Adrenal gland (tissue), 12 donors: ENCODE results near the gene C3orf22. TPM values are rescaled to one million over a fixed set of nuclear protein-coding genes. Genes with fewer than 3 reads are reported as not detected.

Experiments
- DNase-seq, 7 donors: peaks; one replicate each; pipeline ENCODE4 v3.0.0-alpha.2; 2019 to 2020
- H3K27ac ChIP-seq, 5 donors: fragments of 200-600 bp; sonication (generic) in 4 of 5; 1 replicate in 3 of 5; 2 replicates in 2 of 5; pipeline versions ENCODE4 v1.5.1 to v1.8.0; 2016 to 2020; ENCODE audit warnings: mild to moderate bottlenecking in 1 of 5
- H3K27me3 ChIP-seq: fragments of 200-600 bp; 2 replicates; pipeline ENCODE4 v1.8.0; 2021
- H3K36me3 ChIP-seq, 2 donors: fragments of 200-600 bp; replicated peaks in 1 of 2; 1 replicate in 1 of 2; 2 replicates in 1 of 2; pipeline versions ENCODE4 v1.5.1 to v1.8.0; 2018 to 2022
- H3K4me1 ChIP-seq, 2 donors: fragments of 200-600 bp; replicated peaks in 1 of 2; 1 replicate in 1 of 2; 2 replicates in 1 of 2; pipeline versions ENCODE4 v1.5.1 to v1.8.0; 2018 to 2021
- H3K4me3 ChIP-seq, 4 donors: fragments of 200-600 bp; sonication (generic) in 3 of 4; one replicate each; pipeline ENCODE4 v1.5.1; 2016 to 2018
- H3K9me3 ChIP-seq, 3 donors: fragments of 200-600 bp; sonication (generic) in 1 of 3; replicated peaks in 1 of 3; 1 replicate in 2 of 3; 2 replicates in 1 of 3; pipeline versions ENCODE4 v1.5.1 to v1.8.0; 2016 to 2021
- POLR2A ChIP-seq, 2 donors: fragments of 450-650 bp; IDR thresholded peaks; one replicate each; pipeline ENCODE4 v1.6.1; 2017; ENCODE audit warnings: antibody characterized with exemption in 2 of 2, mild to moderate bottlenecking in 2 of 2, moderate library complexity in 1 of 2
- WGBS, 4 donors: extraction: QIAGEN DNeasy Blood & Tissue Kit in 2 of 4; methylation state at CpG; one replicate each; pipeline versions ENCODE4 v1.1.5 to v1.1.7; 2013 to 2017; 5-methylcytosine and 5-hydroxymethylcytosine counted together
- intact Hi-C, 2 donors: fragments of 100-400 bp; cut with DNase I; formaldehyde crosslinking; loops; one replicate each; pipeline versions ENCODE4 v1.14.1 to v1.15.0; 2022 to 2023
- polyA plus RNA-seq, 3 donors: library from polyadenylated mRNA; stranded (reverse); fragments of 200-250 nt in 2 of 3; fragments of 350-450 nt in 1 of 3; fragmentation: Illumina TruSeq in 1 of 3; extraction: RNeasy Lipid Tissue Mini Kit (QIAGEN cat#74804) in 1 of 3; gene quantifications; one replicate each; pipeline ENCODE4 v1.2.3, GENCODE V29; 2013 to 2014
- total RNA-seq, 9 donors: library from RNA; depleted of rRNA in 4 of 9; stranded (reverse); fragments of >200 nt in 4 of 9; fragments of 120-200 nt in 1 of 9; fragmentation: NEBNext Ultra II Directional in 1 of 9; extraction: Animal tissue kit (Norgen Biotek cat#: 25700) in 1 of 9; gene quantifications; one replicate each; pipeline versions ENCODE4 v1.1.0 to v1.2.4, GENCODE V29; 2013 to 2023
- TF ChIP-seq, protein P1 (sequence below), 6 experiments: fragments of 450-650 bp in 4 of 6; fragments of 200-600 bp in 2 of 6; sonication (generic) in 1 of 6; IDR thresholded peaks; 1 replicate in 5 of 6; 2 replicates in 1 of 6; pipeline versions ENCODE4 v1.5.1 to v1.8.0; 2016 to 2021; ENCODE audit warnings: antibody characterized with exemption in 6 of 6, mild to moderate bottlenecking in 2 of 6, moderate library complexity in 1 of 6
- donor health status: healthy with polysubstance abuse.
- donor health status: Bipolar disorder and iron deficiency.
- donor health status: DM: yes; HTN: yes; CAD: no.
- donor health status: DM: no; HTN: no; CAD: no.
- donor health status: DM: no; HTN: no; CAD: no.
- donor health status: DM: yes; HTN: yes; CAD: no.

The C3orf22 gene
- total and polyA plus RNA-seq, 12 donors, result not detected

DNA sequence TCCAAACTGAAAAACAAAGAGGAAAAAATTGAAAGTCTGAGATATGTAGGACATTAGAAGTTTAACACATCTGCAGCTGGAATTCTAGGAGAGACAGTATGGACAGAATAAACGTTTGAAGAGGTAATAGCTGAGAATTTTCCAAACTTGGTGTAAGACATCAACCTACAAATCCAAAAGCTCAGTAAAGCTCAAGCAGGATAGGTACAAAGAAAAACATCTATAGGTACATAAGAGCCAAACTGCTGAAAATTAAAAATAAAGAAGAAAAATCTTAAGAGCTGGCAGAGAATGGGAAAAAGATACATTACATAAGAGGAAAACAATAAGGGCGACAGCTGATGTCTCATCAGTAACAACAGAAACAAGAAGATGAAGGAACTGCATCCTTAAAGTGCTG, 22.8 kb upstream of the C3orf22 start:
- WGBS, 4 donors, result 74 to 81% (median 76%) methylated on average over 2 of the region's 2 CpGs
- TF ChIP-seq, protein P1, sequence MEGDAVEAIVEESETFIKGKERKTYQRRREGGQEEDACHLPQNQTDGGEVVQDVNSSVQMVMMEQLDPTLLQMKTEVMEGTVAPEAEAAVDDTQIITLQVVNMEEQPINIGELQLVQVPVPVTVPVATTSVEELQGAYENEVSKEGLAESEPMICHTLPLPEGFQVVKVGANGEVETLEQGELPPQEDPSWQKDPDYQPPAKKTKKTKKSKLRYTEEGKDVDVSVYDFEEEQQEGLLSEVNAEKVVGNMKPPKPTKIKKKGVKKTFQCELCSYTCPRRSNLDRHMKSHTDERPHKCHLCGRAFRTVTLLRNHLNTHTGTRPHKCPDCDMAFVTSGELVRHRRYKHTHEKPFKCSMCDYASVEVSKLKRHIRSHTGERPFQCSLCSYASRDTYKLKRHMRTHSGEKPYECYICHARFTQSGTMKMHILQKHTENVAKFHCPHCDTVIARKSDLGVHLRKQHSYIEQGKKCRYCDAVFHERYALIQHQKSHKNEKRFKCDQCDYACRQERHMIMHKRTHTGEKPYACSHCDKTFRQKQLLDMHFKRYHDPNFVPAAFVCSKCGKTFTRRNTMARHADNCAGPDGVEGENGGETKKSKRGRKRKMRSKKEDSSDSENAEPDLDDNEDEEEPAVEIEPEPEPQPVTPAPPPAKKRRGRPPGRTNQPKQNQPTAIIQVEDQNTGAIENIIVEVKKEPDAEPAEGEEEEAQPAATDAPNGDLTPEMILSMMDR (IDR thresholded peaks at IDR 0.05), result no peak
- TF ChIP-seq POLR2A (IDR thresholded peaks at IDR 0.05), result no peak
- Histone ChIP-seq H3K36me3 (no peaks in the 10 kb centered on the region), H3K4me1 (no peaks in the 10 kb centered on the region), H3K27me3 (no peaks in the 10 kb centered on the region), H3K4me3 (no peak overlapping the region), H3K27ac (no peak overlapping the region), H3K9me3 (no peaks in the 10 kb centered on the region)
- intact Hi-C loops, result no loop called here
- DNase-seq, result no peak

DNA sequence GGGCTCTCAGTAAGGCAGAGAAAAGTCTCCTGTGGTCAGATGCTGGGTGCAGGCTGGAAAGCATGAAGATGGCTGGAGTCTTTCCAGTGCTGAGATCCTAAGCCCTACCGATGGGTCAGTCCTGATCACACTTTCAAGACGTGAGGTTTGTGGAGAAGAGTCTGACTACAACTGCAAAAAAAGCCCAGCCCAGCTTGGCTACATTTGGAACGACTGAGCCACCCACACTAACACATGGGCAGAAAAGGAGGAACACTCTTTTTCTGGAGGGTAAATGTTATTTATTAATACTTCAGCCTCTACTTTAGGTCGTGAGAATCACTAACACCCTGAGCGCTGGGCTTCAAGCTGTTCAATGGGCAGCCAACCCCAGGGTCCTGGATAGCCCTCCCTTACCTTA, 22.0 kb upstream of the C3orf22 start:
- no peaks in the 10 kb centered on the region for H3K36me3 ChIP-seq
- H3K27me3 ChIP-seq, result no peaks in the 10 kb centered on the region
- TF ChIP-seq, protein P1 (IDR thresholded peaks at IDR 0.05), result no peak
- TF ChIP-seq POLR2A (IDR thresholded peaks at IDR 0.05), result no peak
- intact Hi-C loops, result no loop called here
- H3K27ac ChIP-seq, result no peak overlapping the region
- WGBS, 4 donors, result 78 to 86% (median 82%) methylated on average over 5 of the region's 5 CpGs
- H3K4me3 ChIP-seq, result no peak overlapping the region
- DNase-seq, result no peak
- H3K4me1 ChIP-seq, result no peaks in the 10 kb centered on the region
- no peaks in the 10 kb centered on the region for H3K9me3 ChIP-seq

DNA sequence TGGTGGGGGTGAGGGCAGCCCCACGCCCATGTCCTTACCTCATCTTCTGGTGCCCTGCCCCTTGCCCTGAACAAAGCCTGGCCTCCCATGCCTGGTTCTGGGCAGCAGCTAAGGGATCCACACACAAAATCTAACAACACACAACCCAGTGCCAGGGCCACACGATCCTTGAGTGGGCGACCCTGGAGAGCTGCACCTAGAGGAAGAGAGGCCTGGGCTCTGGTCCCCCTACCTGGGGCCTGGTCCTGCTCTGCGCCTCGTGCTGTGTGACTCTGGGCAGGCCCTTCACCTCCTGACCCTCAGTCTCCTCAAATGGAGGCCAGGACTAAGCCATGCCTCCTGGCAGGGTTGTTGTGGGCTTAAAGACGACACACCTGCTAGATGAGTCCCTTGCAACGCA, 20.0 kb upstream of the C3orf22 start:
- no peaks in the 10 kb centered on the region for H3K4me1 ChIP-seq
- 86 to 92% (median 88%) methylated on average over 3 to 7 of the region's 7 CpGs for WGBS, 4 donors

DNA sequence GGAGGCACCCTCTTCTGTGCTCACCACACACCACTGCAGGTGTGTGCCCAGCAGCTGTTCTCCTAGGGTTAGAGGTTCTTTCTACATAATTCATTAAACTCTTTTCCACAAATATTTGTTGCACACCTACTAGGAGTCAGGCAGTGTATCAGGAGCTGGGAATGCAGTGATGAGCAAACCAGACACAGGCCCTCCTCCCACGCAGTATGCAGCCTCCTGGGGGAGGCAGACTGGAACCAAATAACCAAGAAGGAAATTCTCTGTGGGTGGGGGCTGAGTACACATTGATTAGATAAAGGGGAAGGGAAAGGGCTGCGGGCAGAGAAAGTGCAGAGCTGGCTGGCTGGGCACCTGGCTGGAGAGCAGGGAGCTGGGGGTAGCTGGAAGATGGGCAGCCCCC, 18.5 kb upstream of the C3orf22 start:
- no peak for TF ChIP-seq POLR2A (IDR thresholded peaks at IDR 0.05)
- TF ChIP-seq, protein P1 (IDR thresholded peaks at IDR 0.05), result no peak
- 83 to 94% (median 91%) methylated on average over 2 of the region's 2 CpGs for WGBS, 4 donors

More for the DNA sequence above, 20.0 kb upstream of the C3orf22 start:
- Histone ChIP-seq H3K9me3 (no peaks in the 10 kb centered on the region), H3K27ac (no peak overlapping the region), H3K36me3 (no peaks in the 10 kb centered on the region), H3K27me3 (no peaks in the 10 kb centered on the region), H3K4me3 (no peak overlapping the region)
- intact Hi-C loops, result no loop called here
- DNase-seq, result no peak
- TF ChIP-seq, protein P1 (IDR thresholded peaks at IDR 0.05), result no peak
- TF ChIP-seq POLR2A (IDR thresholded peaks at IDR 0.05), result no peak

More for the DNA sequence above, 18.5 kb upstream of the C3orf22 start:
- Histone ChIP-seq H3K4me1 (no peaks in the 10 kb centered on the region), H3K27ac (no peak overlapping the region), H3K27me3 (no peaks in the 10 kb centered on the region), H3K36me3 (no peaks in the 10 kb centered on the region), H3K4me3 (no peak overlapping the region), H3K9me3 (no peaks in the 10 kb centered on the region)
- intact Hi-C loops, result no loop called here
- no peak for DNase-seq
